Ramos (cell line): Measurements from ENCODE around the gene ADCY3.

ENCODE experiments used
- in situ Hi-C: fragments of 300-500 bp; cut with MboI; formaldehyde crosslinking; loops from one replicate; pipeline ENCODE4 v1.14.3; 2022; ENCODE audit warnings: low sequenced_read_pairs; ENCODE audit not compliant: unreplicated experiment

The ADCY3 gene

DNA sequence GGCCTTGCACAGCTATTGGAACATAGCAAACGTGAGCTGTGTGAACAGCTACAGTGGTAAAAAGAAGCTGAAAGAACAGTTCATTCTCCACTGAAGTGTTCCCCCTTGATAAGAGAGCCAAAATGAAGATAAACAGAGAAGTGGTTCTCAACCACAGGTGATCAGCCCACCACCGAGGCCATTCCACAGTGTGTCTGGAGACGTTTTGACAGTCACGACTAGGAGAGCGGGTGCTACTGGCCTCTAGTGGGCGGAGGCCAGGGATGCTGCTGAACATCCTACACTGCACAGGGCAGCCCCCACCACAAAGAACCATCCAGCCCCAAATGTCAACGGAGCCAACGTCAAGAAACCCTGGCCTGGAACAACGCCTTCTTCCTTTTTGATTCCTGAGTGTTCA is 38.4 kb downstream of the ADCY3 start:
- in situ Hi-C loops: no loop called here

- in situ Hi-C loops: no loop called here
These were observed 38.9 kb downstream of the ADCY3 start for GRCh38 chr2:24881158-24881557.

DNA sequence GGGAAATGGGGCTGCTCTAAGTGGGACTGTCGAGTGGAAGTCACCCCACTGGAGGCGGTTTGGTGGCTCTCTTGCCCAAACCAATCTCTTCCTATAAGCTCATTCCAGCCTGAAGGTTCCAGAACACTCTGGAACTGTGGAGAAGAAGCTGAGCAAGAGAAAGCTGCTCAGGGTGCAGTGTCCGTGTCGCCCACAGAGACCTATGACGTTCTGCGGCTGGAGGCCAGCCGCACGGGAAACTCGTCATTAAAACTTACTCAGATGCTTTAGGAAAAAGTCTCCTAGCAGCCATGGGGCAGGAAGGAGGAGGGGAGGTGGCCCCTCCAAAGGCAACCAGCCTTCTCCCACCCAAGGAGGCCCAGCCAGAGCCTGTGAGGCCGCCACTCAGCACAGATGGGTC is 41.7 kb downstream of the ADCY3 start:
- in situ Hi-C loops: no loop called here

- in situ Hi-C loops: no loop called here
These were observed 42.4 kb downstream of the ADCY3 start for GRCh38 chr2:24877646-24878045.

DNA sequence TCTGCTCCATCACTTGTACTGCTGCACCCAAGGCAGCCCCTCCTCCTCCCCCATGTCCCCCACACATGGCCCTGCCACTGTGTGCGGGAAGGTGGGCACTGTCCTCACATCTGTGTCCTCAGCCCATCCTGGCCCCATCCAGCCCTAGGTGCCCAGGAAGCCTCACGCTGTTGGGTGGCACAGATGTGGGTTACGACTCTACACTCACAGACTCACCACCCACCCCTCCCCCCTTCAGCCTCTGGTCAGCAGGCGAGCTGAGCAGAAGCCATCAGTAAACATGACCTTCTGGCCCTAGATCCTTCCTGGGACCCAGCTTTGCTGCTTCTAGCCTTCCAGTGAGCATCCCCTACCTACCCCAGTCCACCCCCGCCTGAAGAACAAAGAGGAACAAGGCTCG is 43.0 kb downstream of the ADCY3 start:
- in situ Hi-C loops: no loop called here

GRCh38 chr2:24875901-24876300 is 44.1 kb downstream of the ADCY3 start:
- in situ Hi-C loops: no loop called here

GRCh38 chr2:24875272-24875671 is 44.8 kb downstream of the ADCY3 start:
- in situ Hi-C loops: no loop called here

DNA sequence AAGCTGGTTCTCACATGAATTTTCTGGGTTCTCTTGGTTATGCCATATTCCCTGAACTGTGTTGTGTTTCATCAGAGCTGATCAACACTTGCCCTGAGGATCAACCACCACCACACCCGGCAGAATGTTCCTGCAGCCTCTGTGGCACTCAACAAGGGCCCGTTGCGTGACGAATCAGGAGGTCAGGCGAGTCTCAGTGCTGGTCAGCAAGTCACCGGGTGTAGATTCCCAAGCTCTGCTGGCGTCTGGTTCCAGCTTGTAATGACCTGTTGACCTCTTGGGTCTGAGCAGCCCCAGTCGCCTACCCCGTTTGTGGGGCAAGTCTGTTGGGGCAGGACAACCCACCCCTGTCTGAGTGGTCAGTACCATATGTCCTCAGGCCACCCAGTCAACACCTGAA is 46.0 kb downstream of the ADCY3 start:
- in situ Hi-C loops: no loop called here

- in situ Hi-C loops: no loop called here
These were observed 46.4 kb downstream of the ADCY3 start for GRCh38 chr2:24873619-24874018.

GRCh38 chr2:24872344-24873115 is 47.5 kb downstream of the ADCY3 start:
- in situ Hi-C loops: no loop called here

DNA sequence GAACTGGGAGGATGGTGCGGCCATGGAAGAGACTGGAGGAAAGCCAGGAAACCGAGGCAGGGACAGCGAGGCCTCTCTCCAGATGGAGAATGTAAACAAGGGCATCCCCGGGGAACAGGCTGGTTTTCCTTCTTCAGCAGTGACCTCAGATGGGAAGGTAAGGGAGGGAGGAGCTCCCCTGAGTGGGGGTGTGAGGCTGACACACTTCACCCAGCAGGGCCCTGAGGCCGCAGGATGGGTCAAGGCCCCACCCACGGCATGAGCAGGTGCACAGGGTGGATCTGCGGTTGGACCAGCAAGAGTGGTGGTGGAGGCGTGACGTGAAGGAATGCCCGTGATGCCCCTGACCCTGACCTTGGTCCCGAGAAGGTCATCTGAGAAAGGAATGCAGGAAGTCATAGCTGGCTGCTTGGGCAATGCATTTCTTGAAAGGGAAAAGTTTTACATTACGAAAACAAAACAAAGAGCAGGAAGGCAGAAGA is 48.1 kb downstream of the ADCY3 start:
- in situ Hi-C loops: no loop called here

DNA sequence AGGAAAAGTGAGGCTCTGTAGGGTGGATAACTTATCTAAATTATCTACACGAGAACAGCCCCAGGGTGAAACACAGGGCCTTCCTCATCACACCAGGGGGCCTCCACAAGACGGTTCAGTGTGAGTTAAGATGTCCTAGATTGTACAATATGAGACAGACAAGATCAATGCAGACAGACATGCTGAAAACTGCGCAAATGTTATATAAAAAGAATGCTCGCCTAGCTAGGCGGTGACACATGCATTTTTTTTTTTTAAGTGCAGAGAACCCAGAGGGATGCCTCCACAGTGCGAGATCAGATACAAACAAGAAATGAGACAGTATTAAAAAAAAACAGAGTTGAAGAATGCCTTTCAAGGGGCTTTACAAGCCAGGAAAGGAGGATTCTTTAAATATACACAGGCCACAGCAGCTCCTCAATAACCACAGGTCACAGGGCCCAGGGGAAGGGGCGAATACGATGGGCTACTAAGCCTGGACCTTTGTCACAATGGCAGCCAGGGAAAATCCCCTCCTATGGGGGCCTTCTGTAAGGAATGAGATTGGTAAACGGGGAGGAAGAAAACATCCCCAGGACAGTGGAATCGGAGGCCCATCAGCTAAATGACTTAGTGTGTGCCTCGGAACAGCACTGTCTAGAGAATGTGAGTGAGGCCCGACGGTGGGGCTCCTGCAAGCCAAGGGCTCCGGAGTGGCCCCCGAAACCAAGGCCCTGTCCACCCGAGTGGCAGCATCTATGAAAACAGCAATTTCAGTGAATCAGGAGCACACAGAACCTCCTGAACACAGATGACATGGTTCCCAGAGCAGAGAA is 48.9 kb downstream of the ADCY3 start:
- in situ Hi-C loops: no loop called here

DNA sequence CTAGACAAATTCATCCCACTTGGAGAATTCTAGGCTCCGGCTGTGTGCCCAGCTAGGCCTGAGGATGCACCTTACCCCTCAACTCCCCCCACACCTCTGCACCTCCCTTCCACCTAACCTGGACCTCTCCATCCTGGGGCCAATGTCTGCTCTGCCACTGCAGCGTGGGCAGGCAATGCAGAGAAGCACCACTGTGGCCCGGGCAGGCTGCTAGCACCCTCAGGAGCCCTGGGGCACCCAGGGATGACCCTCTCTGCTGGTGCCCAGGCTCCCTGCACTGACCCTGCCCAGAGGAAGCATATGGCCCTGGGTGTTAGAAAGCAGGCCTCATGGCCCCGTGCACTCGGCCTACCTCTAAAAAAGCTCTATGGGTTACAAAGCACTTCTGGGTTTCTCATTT is 49.6 kb downstream of the ADCY3 start:
- in situ Hi-C loops: no loop called here

- in situ Hi-C loops: no loop called here
These were observed 53.1 kb downstream of the ADCY3 start for GRCh38 chr2:24866946-24867345.

GRCh38 chr2:24863641-24864040 is 56.4 kb downstream of the ADCY3 start:
- in situ Hi-C loops: no loop called here

GRCh38 chr2:24861500-24861899 is 58.5 kb downstream of the ADCY3 start:
- in situ Hi-C loops: no loop called here

DNA sequence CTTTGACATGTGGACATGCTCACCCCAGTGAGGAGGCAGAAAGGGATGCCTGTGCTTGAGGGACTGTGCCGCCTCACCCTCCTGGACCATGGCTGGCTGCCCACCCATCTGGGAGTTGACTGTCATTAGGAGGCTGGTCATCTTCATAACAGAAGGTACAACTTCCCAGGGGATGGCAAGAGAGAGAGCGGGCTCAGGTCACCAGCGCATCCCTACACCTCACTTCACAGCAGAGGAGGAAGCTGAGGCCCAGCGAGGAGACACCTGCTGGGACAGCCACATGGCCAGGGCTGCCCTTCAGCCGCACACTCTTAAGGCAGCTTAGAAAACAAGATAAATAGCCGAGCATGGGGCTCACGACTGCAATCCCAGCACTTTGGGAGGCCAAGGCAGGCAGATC is 59.4 kb downstream of the ADCY3 start:
- in situ Hi-C loops: no loop called here

DNA sequence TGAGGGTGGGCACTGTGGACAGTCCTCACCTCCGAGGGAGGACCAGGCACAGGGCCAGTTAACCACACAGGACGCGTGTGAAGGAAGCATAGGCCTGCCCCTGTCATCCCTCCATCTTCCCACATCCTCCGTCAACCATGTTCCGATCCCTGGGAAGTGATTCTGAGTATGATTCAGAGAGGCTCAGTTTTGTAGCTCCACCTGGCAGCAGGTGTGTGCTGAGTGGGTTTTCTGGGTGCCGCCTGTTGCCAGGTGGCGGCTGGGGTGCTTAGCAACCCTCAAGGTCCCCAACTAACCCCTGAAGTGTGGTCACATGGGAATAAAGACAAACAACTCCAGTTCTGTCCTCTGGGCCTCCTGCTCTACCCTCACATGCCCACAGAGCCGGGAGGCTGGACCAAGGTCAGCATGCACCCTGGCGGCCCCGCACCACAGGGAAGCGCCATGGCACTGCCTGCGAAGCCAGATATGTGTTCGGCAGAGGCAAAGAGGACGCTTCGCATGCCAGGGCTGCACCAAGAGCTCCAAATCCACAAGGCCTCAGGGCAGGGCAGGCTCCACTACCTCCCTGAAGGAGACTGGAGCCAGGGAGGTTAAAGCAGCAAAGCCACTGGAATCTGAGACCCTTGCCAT is 60.0 kb downstream of the ADCY3 start:
- in situ Hi-C loops: no loop called here

DNA sequence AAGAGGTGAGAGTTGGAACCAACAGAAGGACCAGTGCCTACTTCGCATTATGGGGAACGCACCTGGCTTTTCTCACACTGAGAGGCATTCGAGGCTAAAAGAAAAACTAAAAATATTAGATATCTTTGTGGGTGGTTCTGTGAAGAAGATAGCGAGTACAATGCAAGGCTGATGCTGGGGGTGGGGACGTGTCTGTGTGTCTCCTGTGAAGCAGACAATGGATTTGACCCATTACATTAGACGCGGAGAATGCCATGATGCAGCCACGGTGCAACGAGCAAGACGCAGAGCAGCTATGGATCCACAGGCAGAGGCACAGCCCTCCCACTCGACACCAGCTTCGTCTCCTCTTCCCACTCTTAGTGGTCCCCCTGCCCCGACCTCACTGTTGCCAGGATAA is 61.0 kb downstream of the ADCY3 start:
- in situ Hi-C loops: no loop called here

DNA sequence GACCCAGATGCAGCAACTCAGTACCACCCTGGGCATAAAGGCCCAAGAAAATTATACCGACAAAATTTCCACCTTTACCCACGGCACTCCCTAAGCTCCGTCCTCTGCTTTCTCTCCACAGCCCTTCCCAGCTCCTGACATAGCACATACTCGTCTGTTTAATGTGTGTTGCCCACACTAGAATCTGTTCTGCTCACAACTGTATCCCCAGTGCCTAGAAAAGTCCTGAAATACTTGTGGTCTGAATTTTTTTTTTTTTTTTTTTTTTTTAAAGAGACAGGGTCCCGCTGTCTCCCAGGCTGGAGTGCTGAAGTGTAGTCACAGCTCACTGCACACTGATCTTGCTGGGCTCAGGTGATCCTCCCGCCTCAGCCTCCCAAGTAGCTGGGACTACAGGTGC is 62.3 kb downstream of the ADCY3 start:
- in situ Hi-C loops: no loop called here

- in situ Hi-C loops: no loop called here
These were observed 63.2 kb downstream of the ADCY3 start for GRCh38 chr2:24856791-24857211.
